GM19455 (cell line): ENCODE measurements around the gene AK3.

Source experiments
- ATAC-seq: cut with Tn5 transposase; IDR thresholded peaks from one replicate; pipeline ENCODE4 v1.9.1; 2021; ENCODE audit not compliant: unreplicated experiment

Gene AK3

DNA sequence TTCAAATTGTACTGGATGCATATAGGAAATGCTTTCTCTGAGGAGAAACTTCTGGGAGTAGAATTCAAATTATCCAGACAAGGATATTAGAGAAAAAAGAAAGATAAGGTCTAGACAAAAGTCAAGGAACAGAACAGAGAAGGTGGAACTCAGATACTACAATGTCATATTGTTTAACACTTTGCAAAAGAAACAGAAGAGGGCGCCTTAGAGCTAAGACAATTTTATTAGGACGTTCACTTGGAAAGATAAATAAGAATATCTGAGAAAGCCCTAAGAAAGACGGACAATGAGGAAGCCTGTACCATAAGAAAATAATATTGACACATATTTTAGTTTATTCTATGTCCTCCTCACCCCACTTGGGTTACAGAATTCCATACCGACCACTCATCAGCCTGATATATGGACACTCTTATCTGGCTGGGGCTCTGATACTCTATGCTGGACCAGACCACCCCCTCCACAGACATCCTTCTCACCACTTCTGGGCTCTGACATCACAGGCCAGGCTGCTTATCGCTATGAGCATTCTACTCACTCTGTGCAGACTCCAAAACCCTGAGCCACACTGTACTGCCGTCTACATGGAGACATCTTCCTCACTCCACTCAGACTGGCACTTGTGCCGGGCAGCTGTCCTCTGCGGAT, 9.1 kb upstream of the AK3 start:
- ATAC-seq, result no peak

DNA sequence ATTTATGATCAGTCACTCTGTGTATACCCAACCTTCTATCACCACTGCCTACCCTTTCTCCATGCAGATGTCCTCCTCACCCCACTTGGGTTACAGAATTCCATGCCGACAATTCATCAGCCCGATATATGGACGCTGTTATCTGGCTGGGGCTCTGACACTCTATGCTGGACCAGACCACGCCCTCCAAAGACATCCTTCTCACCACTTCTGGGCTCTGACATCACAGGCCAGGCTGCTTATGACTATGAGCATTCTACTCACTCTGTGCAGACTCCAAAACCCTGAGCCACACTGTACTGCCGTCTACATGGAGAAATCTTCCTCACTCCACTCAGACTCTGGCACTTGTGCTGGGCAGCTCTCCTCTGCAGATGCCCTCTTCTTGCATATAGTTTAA, 7.6 kb upstream of the AK3 start:
- ATAC-seq, result no peak

DNA sequence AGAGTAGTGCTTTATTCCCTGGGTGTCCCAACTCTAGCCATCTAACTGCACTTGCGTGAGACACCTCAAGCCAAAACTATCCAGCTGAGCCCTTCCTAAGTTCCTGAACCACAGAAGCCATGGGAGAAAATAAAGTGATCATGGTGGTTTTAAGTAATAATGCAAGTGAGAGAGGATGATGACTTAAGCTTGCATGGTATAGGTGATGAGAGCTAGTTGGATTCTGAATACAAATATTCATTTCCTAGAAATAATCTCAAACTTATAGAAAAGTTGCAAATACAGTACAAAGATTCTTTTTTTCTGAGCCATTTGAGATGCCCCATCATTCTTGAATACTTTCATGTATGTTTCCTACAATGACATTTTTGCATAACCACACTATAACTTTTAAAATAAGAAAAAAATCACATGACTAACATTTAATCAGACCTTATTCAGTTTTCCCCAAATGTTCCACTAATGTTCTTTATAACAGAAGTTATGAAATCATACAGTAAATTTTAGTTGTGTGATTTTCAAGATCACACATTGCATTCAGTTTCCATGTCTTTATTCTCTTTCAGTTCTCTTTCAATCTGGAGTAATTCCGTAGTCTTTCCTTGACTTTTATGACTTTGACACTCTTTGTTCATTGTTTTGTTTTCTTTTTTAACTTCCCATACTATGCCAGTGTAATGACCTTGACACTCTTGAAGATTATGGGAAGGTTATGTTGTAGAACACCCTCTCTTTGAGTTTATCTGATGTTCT, 5.5 kb upstream of the AK3 start:
- ATAC-seq, result no peak

DNA sequence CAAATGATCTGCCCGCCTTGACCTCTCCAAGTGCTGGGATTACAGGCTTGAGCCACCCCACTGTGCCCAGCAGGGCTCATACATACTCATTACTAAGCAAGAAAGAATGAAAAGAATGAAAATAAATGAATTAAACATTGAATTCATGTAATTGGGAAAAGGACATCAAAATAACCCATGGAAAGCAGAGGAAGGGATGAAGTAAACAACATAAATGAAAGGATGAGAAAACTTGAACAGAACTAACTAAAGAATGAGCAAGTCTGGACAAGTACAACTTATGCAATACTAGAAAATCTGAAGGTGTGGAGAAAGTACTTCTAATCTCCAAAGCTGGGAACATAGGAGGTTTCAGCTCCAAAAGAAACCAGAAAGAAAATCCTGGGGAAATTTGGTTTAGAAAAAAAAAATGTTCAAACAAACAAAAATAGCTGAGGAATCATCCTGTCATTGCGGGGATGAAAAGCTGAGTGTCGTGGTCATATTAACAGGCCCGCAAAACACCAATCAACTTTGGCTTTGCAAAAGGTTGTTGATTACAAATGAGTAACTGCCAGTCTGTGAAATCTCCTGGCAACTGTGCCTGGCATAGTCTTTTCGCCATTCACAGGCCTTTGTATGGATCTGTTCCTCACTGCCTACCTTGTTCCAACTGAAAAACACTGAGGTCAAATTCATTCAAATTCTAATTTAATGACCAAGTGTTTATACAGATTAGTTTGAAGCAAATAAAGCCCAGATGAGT, 2.3 kb upstream of the AK3 start:
- ATAC-seq, result no peak

DNA sequence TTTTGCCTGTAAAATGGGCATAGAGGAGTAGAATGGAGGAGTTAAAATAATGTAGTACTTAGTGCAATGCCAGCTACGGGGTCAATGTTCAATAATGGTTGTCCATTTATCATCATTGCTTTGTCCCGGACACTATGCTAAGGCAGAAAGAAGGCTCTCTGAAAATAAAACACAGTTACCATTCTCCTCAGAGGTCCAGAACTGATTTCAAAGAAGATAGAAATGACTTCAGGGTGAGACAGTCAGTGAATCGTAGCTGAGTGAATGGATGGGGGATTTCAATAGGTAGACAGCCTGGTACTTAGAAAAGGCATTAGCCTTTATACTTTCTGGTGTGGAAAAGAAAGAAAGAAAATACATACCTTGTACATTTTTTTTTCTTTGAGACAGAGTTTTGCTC, 1.2 kb upstream of the AK3 start:
- no peak for ATAC-seq

DNA sequence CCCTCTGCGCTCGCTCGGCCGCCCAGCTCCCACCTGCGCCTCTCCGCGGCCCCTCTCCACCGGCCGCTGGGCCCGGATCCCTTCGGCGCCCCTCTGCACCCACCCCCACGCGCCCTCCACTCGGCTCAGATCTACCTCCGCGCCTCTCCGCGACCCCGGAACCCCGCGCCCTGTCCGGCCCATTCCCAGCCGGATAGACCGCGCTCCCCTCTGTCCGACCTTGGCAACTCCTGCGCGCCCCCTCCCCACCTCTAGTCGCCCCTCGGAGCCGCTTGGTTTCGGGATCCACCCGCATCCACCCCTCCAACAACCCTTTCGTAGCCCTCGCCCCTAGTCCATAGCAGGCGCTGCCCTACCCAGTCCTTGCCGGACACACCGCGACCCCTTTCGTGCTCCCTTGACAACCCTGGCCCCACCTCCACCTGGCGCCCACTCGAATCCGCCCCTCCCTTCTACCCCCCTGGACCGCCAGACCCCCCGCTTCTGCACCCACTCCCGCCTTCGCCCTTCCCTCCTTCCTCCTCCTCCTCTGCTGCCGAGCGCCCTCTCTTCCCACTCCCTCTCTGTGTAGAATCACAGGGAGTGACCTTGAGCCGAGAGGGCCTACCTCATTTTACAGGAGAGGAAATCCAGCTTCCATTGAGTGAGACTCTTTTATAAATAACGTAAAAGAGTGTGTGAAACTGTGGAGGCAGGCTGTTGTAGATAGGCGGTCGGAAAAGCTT, 525 bp upstream of the AK3 start:
- ATAC-seq, result no peak

DNA sequence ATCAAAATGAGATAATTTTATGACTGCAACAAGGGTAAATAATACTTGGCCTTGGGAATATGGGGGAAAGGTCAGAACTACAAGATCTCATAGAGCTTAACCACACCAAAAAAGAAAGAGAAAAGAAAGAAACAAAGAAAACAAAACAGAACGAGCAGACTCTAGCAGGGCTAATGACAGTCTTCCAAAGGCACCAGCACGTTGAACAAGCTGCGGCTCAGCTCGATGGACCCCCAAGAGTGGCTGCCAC, 689 bp downstream of the AK3 start:
- ATAC-seq, result no peak

DNA sequence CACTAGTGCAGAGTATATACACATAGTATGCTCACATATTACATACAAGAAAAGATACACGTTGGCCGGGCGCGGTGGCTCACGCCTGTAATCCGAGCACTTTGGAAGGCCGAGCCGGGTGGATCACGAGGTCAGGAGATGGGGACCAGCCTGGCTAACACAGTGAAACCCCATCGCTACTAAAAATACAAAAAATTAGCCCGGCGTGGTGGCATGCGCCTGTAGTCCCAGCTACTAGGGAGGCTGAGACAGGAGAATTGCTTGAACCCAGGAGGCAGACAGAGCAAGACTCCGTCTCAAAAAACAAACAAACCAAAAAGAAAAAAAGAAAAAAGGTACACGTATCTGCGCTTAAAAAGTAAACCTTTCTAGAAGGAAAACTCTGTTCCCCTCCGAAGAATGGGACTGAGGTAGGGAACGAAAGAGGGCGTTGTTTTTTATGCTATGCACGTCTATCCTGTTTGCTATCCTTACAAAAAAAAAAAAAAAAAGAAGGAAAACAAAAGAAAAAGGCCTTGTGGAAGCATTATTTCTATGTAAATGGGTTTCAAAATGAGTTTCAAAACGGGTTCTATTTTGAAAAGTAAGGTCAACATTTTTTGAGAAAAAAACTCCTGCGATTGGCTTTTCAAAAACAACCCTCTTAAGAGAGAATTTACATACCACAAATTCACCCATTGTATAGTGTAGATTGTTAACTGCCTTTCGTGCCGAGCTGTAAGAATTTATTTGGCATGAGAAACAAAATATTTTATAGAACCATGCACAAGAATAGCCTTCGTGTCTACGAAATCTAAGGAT, 1.2 kb downstream of the AK3 start:
- no peak for ATAC-seq

DNA sequence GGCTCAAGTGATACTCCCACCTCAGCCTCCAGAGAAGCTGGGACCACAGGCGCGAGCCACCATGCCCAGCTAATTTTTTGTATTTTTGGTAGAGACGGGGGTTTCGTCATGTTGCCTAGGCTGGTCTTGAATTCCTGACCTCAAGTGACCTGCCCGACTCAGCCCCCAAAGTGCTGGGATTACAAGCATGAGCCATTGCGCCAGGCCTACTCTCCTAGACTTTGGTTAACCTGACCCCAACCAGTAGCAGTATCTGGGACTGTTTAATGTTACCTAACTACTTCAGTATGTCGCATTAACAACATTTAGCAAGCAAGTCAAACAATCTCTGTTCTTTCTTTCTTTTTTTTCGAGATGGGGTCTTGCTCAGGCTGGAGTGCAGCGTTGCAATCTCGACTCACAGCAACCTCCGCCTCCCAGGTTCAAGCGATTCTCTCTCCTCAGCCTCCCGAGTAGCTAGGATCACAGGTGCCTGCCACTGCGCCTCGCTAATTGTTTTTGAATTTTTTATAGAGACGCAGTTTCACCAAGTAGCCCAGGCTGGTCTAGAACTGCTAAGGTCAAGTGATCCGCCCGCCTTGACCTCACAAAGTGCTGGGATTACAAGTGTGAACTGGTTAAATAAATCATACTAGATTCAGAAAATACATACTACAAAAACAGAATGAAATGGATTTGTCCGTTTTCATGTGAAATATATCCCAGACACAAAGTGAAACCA, 2.0 kb downstream of the AK3 start:
- no peak for ATAC-seq

DNA sequence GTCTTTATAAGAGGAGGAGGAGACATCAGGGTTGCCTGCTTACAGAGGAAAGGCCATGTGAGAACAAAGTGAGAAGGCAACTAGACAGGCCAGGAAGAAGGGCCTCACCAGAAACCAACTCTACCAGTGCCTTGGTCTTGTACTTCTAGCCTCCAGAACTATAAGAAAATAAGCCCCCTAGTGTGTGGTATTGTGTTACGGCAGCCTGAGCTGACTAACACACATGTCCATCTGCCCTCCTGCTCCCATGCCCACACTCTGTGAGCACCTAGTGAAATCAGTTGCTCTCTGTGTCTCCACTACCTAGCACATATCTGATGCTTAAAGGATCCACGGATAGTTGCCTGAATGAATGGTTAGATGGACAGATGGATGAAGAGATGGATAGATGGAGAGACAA, 6.9 kb downstream of the AK3 start:
- ATAC-seq, result no peak

DNA sequence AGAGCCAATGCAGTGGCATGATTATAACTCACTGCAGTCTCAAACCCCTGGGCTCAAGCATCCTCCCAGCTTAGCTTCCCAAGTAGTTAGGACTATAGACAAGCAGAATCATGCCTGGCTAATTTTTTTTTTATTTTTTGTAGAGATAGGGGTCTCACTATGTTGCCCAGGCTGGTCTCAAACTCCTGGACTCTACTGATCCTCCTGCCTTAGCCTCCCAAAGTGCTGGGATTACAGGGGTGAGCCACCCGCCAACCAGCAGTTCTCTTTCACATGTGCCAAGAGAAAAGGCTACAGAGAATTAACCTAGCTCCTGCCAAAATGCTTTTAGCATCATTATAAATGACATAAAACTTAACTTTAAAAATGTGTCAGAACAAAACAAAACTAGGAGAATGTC, 8.1 kb downstream of the AK3 start:
- ATAC-seq, result no peak

DNA sequence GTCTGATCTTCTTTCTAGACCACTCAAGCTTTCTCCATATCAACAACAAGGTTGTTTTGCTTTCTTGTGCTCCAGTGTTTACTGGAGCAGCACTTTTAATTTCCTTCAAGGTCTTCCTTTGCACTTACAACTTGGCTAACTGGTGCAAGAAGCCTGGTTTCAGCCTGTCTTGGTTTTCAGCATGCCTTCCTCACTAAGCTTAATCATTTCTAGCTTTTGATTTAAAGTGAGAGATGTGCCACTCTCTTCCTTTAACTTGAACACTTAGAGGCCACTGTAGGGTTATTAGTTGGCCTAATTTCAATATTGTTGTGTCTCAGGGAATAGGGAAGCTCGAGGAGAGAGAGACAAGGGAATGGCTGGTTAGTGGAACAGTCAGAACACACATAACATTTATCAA, 13.4 kb downstream of the AK3 start:
- no peak for ATAC-seq

DNA sequence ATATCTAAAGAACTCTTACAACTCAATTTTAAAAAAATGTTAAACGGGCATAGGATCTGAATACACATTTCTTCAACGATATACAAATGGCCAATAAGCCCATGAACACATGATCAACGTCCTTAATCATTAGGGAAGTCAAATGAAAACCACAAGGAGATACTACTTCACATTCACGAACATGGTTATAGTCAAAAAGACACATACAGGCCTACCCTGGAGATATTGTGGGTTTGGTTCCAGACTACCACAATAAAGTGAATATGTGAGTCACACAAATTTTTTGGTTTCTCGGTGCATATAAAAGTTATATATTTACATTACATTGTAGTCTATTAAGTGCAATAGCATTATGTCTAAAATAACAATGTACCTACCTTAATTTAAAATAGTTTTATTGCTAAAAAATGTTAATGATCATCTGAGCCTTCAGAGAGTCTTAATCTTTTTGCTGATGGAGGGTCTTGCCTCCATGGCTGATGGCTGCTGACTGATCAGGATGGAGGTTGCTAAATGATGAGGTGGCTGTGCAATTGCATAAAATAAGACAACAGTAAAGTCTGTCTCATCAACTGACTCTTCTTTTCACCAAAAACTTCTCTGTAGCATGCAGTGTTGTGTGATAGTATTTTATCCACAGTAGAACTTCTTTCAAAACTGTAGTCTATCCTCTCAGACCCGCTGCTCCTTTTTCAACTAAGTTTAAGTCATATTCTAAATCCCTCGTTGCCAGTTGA, 15.1 kb downstream of the AK3 start:
- no peak for ATAC-seq

DNA sequence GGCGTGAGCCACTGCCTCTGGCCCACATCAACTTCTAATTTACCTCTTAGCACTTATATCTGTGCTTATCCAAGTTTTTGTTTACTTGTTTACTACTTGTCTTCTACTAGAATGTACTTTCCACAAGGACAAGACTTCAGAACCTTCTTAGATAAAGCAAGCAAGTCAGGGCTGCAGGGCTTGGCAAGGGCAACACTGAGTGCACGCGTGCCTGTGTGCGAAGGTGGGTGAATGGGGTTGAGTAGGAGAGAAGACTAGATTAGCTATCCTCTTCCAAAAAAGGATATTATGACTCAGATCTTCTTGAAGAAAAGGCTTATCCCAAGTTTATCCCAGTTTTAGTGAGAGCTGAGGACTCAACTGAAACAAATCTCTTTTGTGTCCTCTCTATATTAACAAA, 19.3 kb downstream of the AK3 start:
- ATAC-seq, result no peak

DNA sequence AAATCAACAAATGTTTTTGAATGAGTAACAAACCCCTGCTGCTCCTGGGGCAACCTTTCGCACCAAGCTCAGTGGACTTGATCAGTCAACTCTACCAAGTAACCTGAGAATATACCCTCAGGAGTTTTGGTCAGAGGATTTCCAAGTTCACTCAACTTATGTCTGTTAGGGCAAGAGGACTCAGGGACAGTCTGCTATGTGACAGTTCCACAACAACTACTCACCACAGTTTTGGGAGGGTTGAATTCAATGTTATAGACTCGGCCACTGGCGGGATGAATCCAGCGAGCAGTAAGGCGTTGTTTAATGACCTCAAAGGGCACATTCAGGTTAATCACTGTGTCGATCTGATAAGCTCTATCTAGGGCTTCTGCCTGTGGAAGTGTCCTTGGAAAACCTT, 22.1 kb downstream of the AK3 start:
- no peak for ATAC-seq

DNA sequence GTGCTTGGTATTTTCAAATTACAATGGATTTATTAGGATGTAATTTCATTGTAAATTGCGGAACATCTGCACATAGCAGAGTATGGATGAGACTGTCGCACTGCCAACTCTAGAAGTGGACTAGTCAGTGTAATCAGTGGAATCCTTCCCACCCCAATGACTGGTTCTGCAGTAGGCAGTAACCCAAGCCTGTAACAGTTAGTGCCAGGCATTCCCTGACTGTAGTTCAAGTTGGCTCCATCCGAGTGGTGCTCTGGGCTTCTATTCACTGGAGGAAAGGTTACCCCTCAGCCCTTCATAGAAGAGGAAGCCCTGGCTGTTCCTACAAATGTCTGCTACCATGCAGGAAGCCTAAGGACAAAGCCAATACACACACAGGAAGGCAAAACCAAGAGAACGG, 23.2 kb downstream of the AK3 start:
- ATAC-seq, result no peak

DNA sequence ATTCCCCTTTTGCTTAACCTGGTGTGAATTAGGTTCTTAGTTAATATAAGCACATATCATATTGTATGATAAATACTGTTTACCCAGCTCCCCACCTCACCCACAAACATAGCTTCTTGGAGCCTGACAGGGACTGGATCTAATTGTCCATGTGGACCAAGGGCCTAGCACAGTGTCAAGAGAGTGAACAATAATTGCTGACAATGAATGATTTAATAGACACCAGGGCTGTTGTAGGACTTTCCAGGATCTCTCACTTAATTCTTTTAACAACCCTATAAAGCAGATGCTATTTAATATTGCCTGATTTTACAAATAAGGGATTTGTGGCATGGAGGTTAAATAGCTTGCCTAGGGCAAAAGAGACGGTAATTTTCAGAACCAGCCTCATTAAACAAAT, 24.8 kb downstream of the AK3 start:
- ATAC-seq, result no peak

DNA sequence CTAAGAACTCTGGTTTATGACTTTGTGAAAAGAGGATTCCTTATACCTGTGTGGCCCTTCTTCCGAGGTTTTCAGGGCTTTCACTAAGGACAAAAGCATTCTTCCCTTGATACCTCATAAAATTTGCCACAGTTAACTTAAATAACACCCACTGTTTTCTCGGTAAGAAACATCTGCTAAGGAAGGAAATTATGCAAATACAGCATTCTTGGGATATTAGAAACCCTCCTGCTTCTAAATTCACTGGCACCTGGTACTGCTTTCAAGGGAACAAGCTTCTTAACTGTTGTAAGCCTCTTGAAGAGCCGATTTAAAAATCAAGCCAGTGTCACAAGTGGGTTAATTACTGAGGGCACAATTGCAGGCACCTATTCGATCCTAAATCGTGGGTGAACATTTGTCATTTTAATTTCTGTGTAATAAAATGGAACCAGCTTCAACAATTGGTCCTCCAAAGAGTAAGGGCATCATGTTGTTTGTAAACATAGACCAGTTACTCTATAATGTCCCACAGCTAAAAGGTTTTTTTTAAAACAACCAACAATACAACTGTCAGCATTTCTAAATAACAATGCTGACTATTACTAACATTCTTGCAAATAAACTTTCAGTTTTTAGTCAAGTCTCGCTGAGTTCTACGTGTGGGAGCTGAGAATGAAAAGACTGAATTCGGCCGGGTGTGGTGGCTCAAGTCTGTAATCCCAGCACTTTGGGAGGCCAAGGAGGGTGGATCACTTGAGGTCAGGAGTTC, 26.6 kb downstream of the AK3 start:
- ATAC-seq, result no peak

DNA sequence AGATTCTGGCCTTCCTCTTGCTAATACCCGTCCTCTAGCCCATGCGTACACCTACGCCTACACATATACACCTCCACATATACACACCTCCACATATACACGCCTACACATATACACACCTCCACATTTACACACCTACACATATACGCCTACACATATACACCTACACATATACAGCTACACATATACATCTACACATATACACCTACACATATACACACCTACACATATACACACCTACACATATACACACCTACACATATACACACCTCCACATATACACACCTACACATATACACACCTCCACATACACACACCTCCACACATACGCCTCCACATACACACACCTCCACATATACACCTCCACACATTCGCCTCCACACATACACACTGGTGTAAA, 27.2 kb downstream of the AK3 start:
- no peak for ATAC-seq
